DND-41 (cell line): ENCODE data around the gene RNPEPL1.

Experiments used
- ATAC-seq: fragments of 200-7000 bp; cut with Tn5 transposase; 3 replicates; pipeline ENCODE4 v1.9.1; 2021; ENCODE audit warnings: low read depth; ENCODE audit not compliant: insufficient read depth
- DNase-seq: peaks from one replicate; pipeline ENCODE4 v3.0.0-alpha.2; 2020
- H2AFZ ChIP-seq: 2 replicates; pipeline ENCODE4 v1.6.0; 2012; ENCODE audit warnings: low read depth, low read length
- H3K27ac ChIP-seq: 2 replicates; pipeline ENCODE4 v1.5.1; 2012; ENCODE audit warnings: low read length, inconsistent platforms
- H3K27me3 ChIP-seq: fragments of 200-600 bp; sonication (generic); 2 replicates; pipeline ENCODE4 v1.6.0; 2012; ENCODE audit warnings: low read length, mild to moderate bottlenecking, inconsistent platforms; ENCODE audit not compliant: insufficient read depth, poor library complexity
- H3K36me3 ChIP-seq: 2 replicates; pipeline ENCODE4 v1.5.1; 2012; ENCODE audit warnings: low read length, inconsistent platforms; ENCODE audit not compliant: insufficient read depth
- H3K4me1 ChIP-seq: 2 replicates; pipeline ENCODE4 v1.5.1; 2012; ENCODE audit warnings: mild to moderate bottlenecking, low read length; ENCODE audit not compliant: insufficient read depth
- H3K4me2 ChIP-seq: 2 replicates; pipeline ENCODE4 v1.6.0; 2012; ENCODE audit warnings: mild to moderate bottlenecking, moderate library complexity, low read length, inconsistent platforms; ENCODE audit not compliant: insufficient read depth
- H3K4me3 ChIP-seq, 2 experiments: fragments of 200-600 bp in 1 of 2; shearing (Covaris generic) in 1 of 2; 2 replicates each; pipeline ENCODE4 v1.5.1; 2012 to 2016; ENCODE audit warnings: inconsistent platforms in 2 of 2, low read length in 2 of 2, mild to moderate bottlenecking in 2 of 2, low read depth in 1 of 2, moderate library complexity in 1 of 2
- H3K79me2 ChIP-seq: 2 replicates; pipeline ENCODE4 v1.6.0; 2012; ENCODE audit warnings: low read length, inconsistent platforms; ENCODE audit not compliant: insufficient read depth
- H3K9ac ChIP-seq: 2 replicates; pipeline ENCODE4 v1.6.0; 2012; ENCODE audit warnings: low read depth, mild to moderate bottlenecking, inconsistent platforms, low read length, moderate library complexity
- H3K9me3 ChIP-seq: 2 replicates; pipeline ENCODE4 v1.5.1; 2012; ENCODE audit warnings: low read length, moderate library complexity, mild to moderate bottlenecking, inconsistent platforms; ENCODE audit not compliant: insufficient read depth, severe bottlenecking
- H4K20me1 ChIP-seq: 2 replicates; pipeline ENCODE4 v1.6.0; 2012; ENCODE audit warnings: low read length; ENCODE audit not compliant: insufficient read depth
- EZH2 ChIP-seq: IDR thresholded peaks from 3 replicates; pipeline ENCODE4 v1.6.1; 2012; ENCODE audit warnings: borderline replicate concordance, low read depth, mild to moderate bottlenecking, moderate library complexity, low read length, inconsistent platforms; ENCODE audit not compliant: severe bottlenecking
- TF ChIP-seq, protein P1 (sequence below): IDR thresholded peaks from 2 replicates; pipeline ENCODE4 v1.5.1; 2012; ENCODE audit warnings: borderline replicate concordance, low read length, moderate library complexity, mild to moderate bottlenecking; ENCODE audit not compliant: poor library complexity, severe bottlenecking; ENCODE audit errors: extremely low read depth

The RNPEPL1 gene

DNA sequence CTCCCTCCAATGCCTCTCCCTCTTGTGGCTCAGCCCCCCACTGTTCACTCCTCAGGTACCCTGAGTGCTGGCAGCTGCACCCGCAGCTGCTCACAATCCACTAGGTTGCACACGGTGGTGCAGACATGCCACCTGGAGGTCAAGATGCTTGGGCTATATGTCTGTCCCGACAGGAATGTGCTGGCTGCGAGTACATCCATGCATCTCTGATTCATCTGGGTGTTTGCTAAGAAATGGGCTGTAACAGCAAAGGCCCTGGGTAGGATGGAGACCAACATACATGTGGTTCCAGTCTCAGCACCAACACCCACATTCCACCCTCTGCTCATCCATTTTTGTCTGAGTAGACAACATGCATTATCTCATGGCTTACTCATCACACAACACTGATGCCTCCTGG is 41.8 kb upstream of the RNPEPL1 start:
- no peak for DNase-seq
- H3K79me2 ChIP-seq: no peaks in the 10 kb centered on the region
- no peak overlapping the region for H3K27ac ChIP-seq
- H2AFZ ChIP-seq: no peak overlapping the region
- H3K27me3 ChIP-seq: no peaks in the 10 kb centered on the region
- no peak for ATAC-seq
- TF ChIP-seq EZH2: no peak
- TF ChIP-seq, protein P1, sequence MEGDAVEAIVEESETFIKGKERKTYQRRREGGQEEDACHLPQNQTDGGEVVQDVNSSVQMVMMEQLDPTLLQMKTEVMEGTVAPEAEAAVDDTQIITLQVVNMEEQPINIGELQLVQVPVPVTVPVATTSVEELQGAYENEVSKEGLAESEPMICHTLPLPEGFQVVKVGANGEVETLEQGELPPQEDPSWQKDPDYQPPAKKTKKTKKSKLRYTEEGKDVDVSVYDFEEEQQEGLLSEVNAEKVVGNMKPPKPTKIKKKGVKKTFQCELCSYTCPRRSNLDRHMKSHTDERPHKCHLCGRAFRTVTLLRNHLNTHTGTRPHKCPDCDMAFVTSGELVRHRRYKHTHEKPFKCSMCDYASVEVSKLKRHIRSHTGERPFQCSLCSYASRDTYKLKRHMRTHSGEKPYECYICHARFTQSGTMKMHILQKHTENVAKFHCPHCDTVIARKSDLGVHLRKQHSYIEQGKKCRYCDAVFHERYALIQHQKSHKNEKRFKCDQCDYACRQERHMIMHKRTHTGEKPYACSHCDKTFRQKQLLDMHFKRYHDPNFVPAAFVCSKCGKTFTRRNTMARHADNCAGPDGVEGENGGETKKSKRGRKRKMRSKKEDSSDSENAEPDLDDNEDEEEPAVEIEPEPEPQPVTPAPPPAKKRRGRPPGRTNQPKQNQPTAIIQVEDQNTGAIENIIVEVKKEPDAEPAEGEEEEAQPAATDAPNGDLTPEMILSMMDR: no peak
- no peak overlapping the region for H3K4me2 ChIP-seq
- H3K4me1 ChIP-seq: no peaks in the 10 kb centered on the region
- H3K36me3 ChIP-seq: peaks cover 89% of the 10 kb centered on the region
- no peak overlapping the region for H3K4me3 ChIP-seq
- H4K20me1 ChIP-seq: no peaks in the 10 kb centered on the region
- peaks cover 50% of the 10 kb centered on the region for H3K9me3 ChIP-seq
- no peak overlapping the region for H3K9ac ChIP-seq

DNA sequence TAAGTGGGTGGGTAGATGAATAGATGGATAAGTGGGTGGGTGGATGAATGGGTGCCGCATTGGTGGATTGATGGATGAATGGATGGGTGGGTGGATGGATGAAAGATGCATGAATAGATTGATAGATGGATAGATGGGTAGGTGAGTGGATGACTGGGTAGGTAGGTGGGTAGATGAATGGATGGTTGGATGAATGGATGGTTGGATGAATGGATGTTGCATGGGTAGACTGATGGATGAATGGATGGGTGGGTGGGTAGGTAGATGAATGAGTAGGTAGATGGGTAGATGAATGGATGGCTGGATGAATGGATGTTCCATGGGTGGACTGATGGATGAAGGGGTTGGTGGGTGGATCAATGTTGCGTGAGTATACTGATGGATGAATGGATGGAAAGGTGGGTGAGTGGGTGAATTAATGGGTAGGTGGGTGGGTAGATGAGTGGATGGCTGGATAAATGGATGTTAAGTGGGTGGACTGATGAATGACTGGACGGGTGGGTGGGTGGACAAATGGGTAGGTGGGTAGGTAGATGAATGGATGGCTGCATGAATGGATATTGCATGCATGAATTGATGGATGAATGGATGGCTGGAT is 41.0 kb upstream of the RNPEPL1 start:
- H3K9ac ChIP-seq: no peak overlapping the region
- H3K36me3 ChIP-seq: peaks cover 93% of the 10 kb centered on the region
- no peak for TF ChIP-seq EZH2
- TF ChIP-seq, protein P1: no peak
- DNase-seq (no peak), ATAC-seq (no peak)
- no peak overlapping the region for H3K27ac ChIP-seq
- H3K4me3 ChIP-seq: no peak overlapping the region
- no peak overlapping the region for H2AFZ ChIP-seq
- H3K4me2 ChIP-seq: no peak overlapping the region
- H3K9me3 ChIP-seq: peaks cover 57% of the 10 kb centered on the region
- H3K79me2 ChIP-seq: no peaks in the 10 kb centered on the region
- H3K4me1 ChIP-seq: no peaks in the 10 kb centered on the region
- H3K27me3 ChIP-seq: no peaks in the 10 kb centered on the region
- no peaks in the 10 kb centered on the region for H4K20me1 ChIP-seq

DNA sequence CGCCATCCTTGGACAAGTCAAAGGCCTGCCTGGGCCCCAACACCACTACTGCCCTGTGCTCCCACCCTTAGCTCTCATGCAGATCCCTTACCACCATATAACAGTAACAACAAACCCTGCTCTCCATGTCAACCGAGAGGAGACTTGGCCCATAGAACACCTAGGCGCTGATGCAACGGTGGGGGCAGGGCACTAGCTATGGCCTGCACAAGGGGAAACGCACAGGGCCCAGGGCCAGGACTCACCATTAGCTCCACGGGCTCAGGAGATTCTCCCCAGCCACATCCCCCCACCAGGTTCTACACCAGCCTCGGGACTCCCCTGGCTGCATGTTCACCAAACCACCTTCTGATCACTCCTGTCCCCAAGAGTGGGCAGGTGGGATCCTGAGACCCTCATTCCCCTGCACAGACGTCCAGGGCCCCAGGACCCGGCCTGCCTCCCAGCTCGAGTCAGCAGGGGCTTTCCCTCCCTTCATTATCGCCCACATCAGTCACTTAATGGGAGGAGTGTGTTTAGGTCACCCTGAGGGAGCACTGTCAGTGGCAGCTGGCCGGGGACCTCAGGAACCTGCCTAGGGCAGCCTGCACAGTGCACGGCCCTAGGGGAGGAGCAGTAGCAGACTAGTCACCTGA is 39.8 kb upstream of the RNPEPL1 start:
- Histone ChIP-seq H3K36me3 (peaks cover 86% of the 10 kb centered on the region), H3K79me2 (no peaks in the 10 kb centered on the region), H3K27ac (no peak overlapping the region), H3K4me1 (no peaks in the 10 kb centered on the region), H3K9me3 (peaks cover 64% of the 10 kb centered on the region), H3K4me2 (no peak overlapping the region), H2AFZ (no peak overlapping the region), H4K20me1 (no peaks in the 10 kb centered on the region), H3K4me3 (no peak overlapping the region), H3K27me3 (no peaks in the 10 kb centered on the region), H3K9ac (no peak overlapping the region)
- ATAC-seq (no peak), DNase-seq (no peak)
- TF ChIP-seq, protein P1: no peak
- TF ChIP-seq EZH2: no peak
